GM18508 (cell line): ENCODE measurements around the gene UNC5A.

Experiments used
- ATAC-seq: cut with Tn5 transposase; IDR thresholded peaks from one replicate; pipeline ENCODE4 v1.9.1; 2021; ENCODE audit warnings: moderate number of reproducible peaks; ENCODE audit not compliant: insufficient read depth, unreplicated experiment

UNC5A gene

DNA sequence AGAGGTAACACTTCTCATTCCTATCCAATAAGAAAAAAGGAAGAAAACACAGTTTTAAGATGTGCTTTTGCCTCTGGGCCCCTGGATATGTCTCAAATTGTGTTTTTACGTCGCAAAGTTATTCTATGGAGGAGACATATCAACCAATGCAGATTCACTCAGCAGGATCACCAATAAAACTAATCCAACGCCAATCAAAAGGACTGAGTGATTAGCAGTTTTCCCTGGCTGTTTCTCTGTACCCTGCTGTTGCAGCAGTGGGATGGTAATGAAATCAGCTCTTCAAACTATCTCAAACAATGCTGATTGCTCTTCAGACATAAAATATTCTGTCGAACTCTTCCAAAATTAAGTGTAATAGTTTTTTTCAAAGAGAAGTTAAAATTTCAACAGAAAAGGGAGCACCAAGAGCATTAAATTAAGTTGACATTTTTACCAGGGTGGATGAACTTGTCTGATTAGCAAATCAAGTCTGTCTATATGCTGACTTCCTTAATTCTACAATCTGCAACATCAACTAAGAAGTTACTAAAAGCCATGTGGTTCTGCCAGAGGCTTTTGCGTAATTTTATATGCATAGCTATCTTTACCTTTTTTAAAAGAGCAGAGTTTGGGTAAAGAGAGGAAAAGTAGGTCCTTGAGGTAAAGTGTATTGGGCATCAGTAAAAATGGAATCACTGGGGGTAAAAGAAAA is 98.5 kb downstream of the UNC5A start:
- ATAC-seq = no peak

DNA sequence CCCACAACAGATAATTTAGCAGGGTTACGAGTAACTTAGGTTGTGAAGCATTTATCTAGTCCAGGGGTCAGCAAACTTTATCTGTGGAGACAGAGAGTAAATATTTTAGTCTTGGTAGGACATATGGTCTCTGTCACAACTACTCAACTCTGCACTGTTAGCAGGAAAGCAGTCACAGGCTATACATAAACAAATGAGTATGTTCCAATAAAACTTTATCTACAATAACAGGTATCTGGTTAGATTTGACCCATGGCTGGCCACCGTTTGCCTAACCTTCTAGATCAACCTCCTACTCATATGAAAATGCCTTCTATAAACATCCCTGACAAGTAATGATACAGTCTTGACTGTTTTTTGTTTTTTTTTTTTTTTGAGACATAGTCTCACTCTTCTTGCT is 101.8 kb downstream of the UNC5A start:
- ATAC-seq = no peak

DNA sequence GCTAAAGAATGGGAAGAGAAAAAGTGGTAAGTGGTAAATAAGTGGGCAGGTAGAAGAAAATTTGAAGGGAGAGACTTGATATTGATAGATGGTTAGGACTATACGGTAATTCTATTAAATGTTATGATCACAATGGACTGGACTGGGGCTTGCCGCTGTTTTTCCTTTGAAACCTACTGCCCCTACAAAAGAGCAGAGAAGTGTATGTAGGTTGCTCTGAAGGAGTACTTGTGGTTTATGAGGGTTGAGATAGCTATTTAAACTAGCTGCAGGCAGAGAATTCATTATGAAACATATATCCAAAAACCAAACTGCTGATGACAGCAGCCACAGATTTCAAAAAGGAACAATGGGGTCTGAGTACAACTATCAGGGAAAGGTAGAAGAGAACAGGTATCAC is 105.5 kb downstream of the UNC5A start:
- ATAC-seq = no peak

DNA sequence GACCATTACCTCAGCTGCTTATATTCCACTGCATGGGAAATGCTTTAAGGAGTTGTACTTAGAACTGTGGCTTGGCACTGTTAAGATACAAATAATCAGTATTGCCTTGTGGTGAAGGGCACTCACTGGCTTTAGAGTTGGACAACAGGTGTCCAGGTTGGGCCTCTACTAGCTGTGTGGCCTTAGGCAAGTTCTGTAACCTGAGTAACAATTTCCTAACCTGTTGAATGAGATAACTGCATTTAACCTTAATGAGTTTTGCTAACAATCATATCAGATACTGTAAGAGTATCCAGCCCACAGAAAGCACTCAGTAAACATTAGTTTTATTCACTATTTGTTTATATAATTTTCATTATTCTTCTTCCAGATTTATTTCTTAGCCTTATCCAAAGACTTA is 106.0 kb downstream of the UNC5A start:
- ATAC-seq = no peak

DNA sequence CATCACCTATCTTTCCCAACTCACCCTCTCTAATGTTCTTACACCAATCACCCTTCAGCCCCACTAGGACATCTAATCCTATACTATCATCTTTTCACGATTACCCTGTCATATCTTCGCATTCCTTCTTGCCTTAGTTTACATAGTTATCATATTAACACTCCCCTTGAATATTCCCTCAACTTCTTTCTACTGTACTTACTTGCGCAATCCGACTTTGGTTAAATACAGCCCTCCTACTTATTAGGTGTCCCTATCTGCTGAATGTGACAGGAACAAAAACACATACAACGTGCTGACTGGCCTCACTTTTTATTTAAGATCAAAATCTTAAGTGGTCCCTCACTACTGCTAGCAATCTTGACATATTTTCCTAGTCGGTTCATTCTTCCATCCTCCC is 108.3 kb downstream of the UNC5A start:
- ATAC-seq = no peak

DNA sequence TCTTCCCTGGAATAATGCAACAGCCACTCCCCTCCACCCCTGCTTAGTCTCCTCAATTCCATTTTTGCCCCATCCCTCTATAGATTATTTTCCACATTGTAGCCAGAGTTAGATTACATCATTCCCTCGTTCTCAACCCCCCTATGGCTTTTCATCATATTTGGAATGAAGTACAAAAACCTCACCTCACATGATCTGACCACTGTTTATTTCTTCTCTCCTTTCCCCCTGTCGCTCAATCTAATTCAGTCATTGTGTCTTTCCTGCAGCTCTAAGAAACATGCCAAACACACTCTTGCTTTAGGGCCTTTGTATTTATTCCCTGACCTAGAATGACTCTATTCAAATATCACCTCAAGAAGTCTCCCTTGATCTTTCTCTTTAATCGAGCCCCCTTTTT is 111.4 kb downstream of the UNC5A start:
- ATAC-seq = no peak

DNA sequence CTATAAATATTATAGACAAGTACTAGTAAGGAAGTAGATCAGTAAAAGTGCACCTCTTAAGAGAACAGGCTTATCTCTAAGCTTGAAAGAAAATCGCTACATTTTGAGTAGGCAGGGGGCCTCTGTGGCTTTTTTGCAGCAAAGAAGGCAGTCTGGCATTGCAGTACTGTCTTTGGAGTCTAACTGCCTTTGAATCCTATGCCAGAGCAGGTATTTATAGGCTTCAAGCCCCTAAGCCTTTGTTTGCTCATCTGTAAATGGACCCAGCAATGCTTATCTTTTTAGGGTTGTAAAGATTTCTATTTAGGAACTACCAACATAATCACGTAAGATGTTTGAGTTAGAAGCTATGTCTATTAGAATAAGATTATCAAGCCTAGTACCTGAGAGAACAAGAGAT is 112.5 kb downstream of the UNC5A start:
- no peak for ATAC-seq

DNA sequence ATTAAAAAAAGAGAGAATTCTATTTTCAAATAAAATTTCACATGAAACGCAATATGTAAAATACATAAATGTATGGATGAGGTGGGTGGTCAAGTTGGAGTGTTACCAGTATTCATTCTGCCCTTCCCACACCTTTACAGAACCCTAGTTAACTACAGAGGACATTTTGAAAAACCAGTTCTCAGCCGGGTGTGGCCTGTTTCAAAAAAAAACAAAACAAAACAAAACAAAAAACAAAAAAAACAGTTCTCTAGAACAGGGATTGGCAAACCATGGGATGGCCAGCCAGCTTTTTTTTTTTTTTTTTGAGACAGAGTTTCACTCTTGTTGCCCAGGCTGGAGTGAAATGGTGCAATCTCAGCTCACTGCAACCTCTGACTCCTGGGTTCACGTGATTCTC is 117.2 kb downstream of the UNC5A start:
- ATAC-seq = no peak

DNA sequence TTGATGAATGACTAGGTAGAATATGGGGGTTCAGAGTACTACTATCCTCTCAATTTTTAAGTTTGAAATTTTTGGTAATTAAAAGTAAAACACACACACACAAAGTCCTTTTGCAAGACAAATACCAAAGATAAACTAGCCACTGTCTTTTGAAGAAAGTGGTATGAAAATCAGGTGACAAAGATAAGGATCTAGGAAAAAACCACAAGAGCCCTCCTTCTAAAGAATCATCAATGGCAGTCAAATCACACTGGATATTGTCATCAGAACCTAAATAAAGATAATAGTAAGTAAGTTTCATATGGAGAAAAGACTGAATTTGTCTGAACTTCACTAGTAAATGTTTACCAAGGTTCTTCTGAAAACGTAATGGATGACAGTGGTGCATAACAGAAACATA is 119.3 kb downstream of the UNC5A start:
- ATAC-seq = no peak
